SK-N-SH (cell line): Measurements from ENCODE around the gene TRABD2A. TPM values are rescaled to one million over a fixed set of nuclear protein-coding genes. Genes with fewer than 3 reads are reported as not detected.

Experiments
- CTCF ChIA-PET: fragments of 300-600, 350-600 bp; formaldehyde crosslinking; extraction: SDS; loops from one replicate; lab custom pipeline; 2021; lab: Yijun Ruan, JAX
- POLR2A ChIA-PET: fragments of 350-600 bp; sonication (Branson Sonifier 250); formaldehyde crosslinking; extraction: SDS; loops from one replicate; lab custom pipeline; 2020; ENCODE audit warnings: antibody characterized with exemption, inconsistent platforms; lab: Yijun Ruan, JAX
- DNase-seq: peaks from one replicate; pipeline ENCODE4 v3.0.0; 2012
- H2AFZ ChIP-seq: fragments of 200-600 bp; sonication (generic); 2 replicates; pipeline ENCODE4 v1.8.1; 2016; ENCODE audit warnings: antibody characterized with exemption, mild to moderate bottlenecking, low read depth
- H3F3A ChIP-seq: fragments of 200-600 bp; sonication (generic); replicated peaks from 2 replicates; pipeline ENCODE3; 2016; ENCODE audit warnings: antibody characterized with exemption, mild to moderate bottlenecking; ENCODE audit not compliant: insufficient read depth
- H3K27ac ChIP-seq, 2 experiments: fragments of 200-500 bp in 1 of 2; fragments of 200-600 bp in 1 of 2; sonication (Bioruptor generic) in 1 of 2; sonication (generic), shearing (Covaris generic) in 1 of 2; 2 replicates each; pipeline versions ENCODE4 v1.5.1 to v1.6.1; 2014 to 2016; ENCODE audit warnings: low read depth in 2 of 2, inconsistent platforms in 1 of 2, low read length in 1 of 2, mild to moderate bottlenecking in 1 of 2, mixed read lengths in 1 of 2
- H3K27me3 ChIP-seq: fragments of 200-600 bp; sonication (generic), shearing (Covaris generic); 2 replicates; pipeline ENCODE4 v1.6.1; 2016; ENCODE audit warnings: mixed run types; ENCODE audit not compliant: insufficient read depth
- H3K36me3 ChIP-seq, 2 experiments: fragments of 200-500 bp in 1 of 2; fragments of 200-600 bp in 1 of 2; sonication (Bioruptor generic) in 1 of 2; sonication (generic) in 1 of 2; replicated peaks in 1 of 2; 2 replicates each; pipeline versions ENCODE3 to v1.5.1; 2014 to 2016; ENCODE audit warnings: low read length in 1 of 2, mild to moderate bottlenecking in 1 of 2; ENCODE audit not compliant: insufficient read depth in 2 of 2, control insufficient read depth in 1 of 2
- H3K4me1 ChIP-seq, 2 experiments: fragments of 200-500 bp in 1 of 2; fragments of 200-600 bp in 1 of 2; sonication (Bioruptor generic) in 1 of 2; sonication (generic), shearing (Covaris generic) in 1 of 2; 2 replicates each; pipeline versions ENCODE4 v1.5.1 to v1.6.1; 2014 to 2016; ENCODE audit warnings: low read depth in 1 of 2, low read length in 1 of 2, mixed run types in 1 of 2; ENCODE audit not compliant: insufficient read depth in 2 of 2, control insufficient read depth in 1 of 2
- H3K4me2 ChIP-seq: fragments of 200-600 bp; sonication (generic), shearing (Covaris generic); 2 replicates; pipeline ENCODE4 v1.6.1; 2017; ENCODE audit warnings: mixed run types
- H3K4me3 ChIP-seq, 2 experiments: fragments of 200-500 bp in 1 of 2; fragments of 200-600 bp in 1 of 2; sonication (Bioruptor generic) in 1 of 2; sonication (generic), shearing (Covaris generic) in 1 of 2; 2 replicates each; pipeline versions ENCODE4 v1.5.1 to v1.8.1; 2014 to 2016; ENCODE audit warnings: low read depth in 2 of 2, inconsistent platforms in 1 of 2, low read length in 1 of 2, mild to moderate bottlenecking in 1 of 2, mixed read lengths in 1 of 2, moderate library complexity in 1 of 2
- H3K79me2 ChIP-seq: fragments of 200-600 bp; sonication (generic); 2 replicates; pipeline ENCODE4 v1.8.1; 2017; ENCODE audit warnings: mild to moderate bottlenecking; ENCODE audit not compliant: insufficient read depth
- H3K9ac ChIP-seq: fragments of 200-600 bp; sonication (generic); 2 replicates; pipeline ENCODE4 v1.6.1; 2017; ENCODE audit warnings: mixed run types
- H3K9me2 ChIP-seq: fragments of 200-600 bp; sonication (generic); 2 replicates; pipeline ENCODE4 v1.6.1; 2017; ENCODE audit warnings: mixed run types
- H3K9me3 ChIP-seq: fragments of 200-600 bp; sonication (generic); 2 replicates; pipeline ENCODE4 v1.6.1; 2017; ENCODE audit warnings: mixed run types, mild to moderate bottlenecking, moderate library complexity
- H4K20me1 ChIP-seq: fragments of 200-600 bp; sonication (generic); 2 replicates; pipeline ENCODE4 v1.6.1; 2017; ENCODE audit warnings: mild to moderate bottlenecking, mixed run types; ENCODE audit not compliant: insufficient read depth
- CHD2 ChIP-seq: fragments of 150-350 bp; IDR thresholded peaks from 2 replicates; pipeline ENCODE4 v1.6.1; 2018; ENCODE audit warnings: low read length; ENCODE audit not compliant: partially characterized antibody
- ELF1 ChIP-seq: IDR thresholded peaks from 2 replicates; pipeline ENCODE4 v1.4.0; 2012
- EP300 ChIP-seq, 2 experiments: IDR thresholded peaks; 2 replicates each; pipeline versions ENCODE4 v1.4.0 to v1.6.1; 2012; ENCODE audit warnings: borderline replicate concordance in 1 of 2, low read depth in 1 of 2, low read length in 1 of 2
- EZH2phosphoT487 ChIP-seq: fragments of 200-600 bp; sonication (generic); IDR thresholded peaks from 2 replicates; pipeline ENCODE4 v1.6.1; 2017; ENCODE audit warnings: low read depth, mixed run types, mild to moderate bottlenecking, antibody characterized with exemption, moderate library complexity, borderline replicate concordance
- FOXJ3 ChIP-seq: sonication (generic); formaldehyde crosslinking; IDR thresholded peaks from 2 replicates; pipeline ENCODE4 v1.5.1; 2020; ENCODE audit warnings: mild to moderate bottlenecking, missing genetic modification reagents
- JUND ChIP-seq: IDR thresholded peaks from 2 replicates; pipeline ENCODE4 v1.4.0; 2012
- MXI1 ChIP-seq: IDR thresholded peaks from 2 replicates; pipeline ENCODE4 v1.6.1; 2012; ENCODE audit warnings: mild to moderate bottlenecking, low read depth, low read length, improper control_type of control experiment
- NFIC ChIP-seq: IDR thresholded peaks from 2 replicates; pipeline ENCODE4 v1.4.0; 2012; ENCODE audit warnings: borderline replicate concordance
- NRF1 ChIP-seq: IDR thresholded peaks from 2 replicates; pipeline ENCODE4 v1.6.1; 2012; ENCODE audit warnings: low read depth, mild to moderate bottlenecking, low read length
- POLR2AphosphoS5 ChIP-seq: IDR thresholded peaks from 2 replicates; pipeline ENCODE4 v1.6.1; 2012; ENCODE audit warnings: low read depth, low read length
- RAD21 ChIP-seq: IDR thresholded peaks from 2 replicates; pipeline ENCODE4 v1.6.1; 2012; ENCODE audit warnings: mild to moderate bottlenecking, low read length
- RCOR1 ChIP-seq: fragments of 150-350 bp; IDR thresholded peaks from 2 replicates; pipeline ENCODE4 v1.6.1; 2017; ENCODE audit warnings: antibody characterized with exemption, low read length
- RXRA ChIP-seq: IDR thresholded peaks from 2 replicates; pipeline ENCODE4 v1.4.0; 2012; ENCODE audit warnings: low read depth, mild to moderate bottlenecking, borderline replicate concordance
- TAF1 ChIP-seq: IDR thresholded peaks from 2 replicates; pipeline ENCODE4 v1.6.1; 2012; ENCODE audit warnings: low read depth, mild to moderate bottlenecking, low read length, moderate library complexity, borderline replicate concordance
- TEAD4 ChIP-seq: IDR thresholded peaks from 2 replicates; pipeline ENCODE4 v1.4.0; 2012; ENCODE audit warnings: mild to moderate bottlenecking, borderline replicate concordance; ENCODE audit not compliant: insufficient read depth
- WGBS: methylation state at CpG from one replicate; pipeline ENCODE4 v1.1.6; 2017; ENCODE audit warnings: low lambda C conversion rate; 5-methylcytosine and 5-hydroxymethylcytosine counted together
- polyA plus RNA-seq, 3 experiments: library from polyadenylated mRNA; depleted of rRNA; stranded (reverse); fragments of >200 nt; gene quantifications; 2 replicates each; pipeline ENCODE4 v1.2.3, GENCODE V29; 2012
- TF ChIP-seq, protein P1 (sequence below): IDR thresholded peaks from 2 replicates; pipeline ENCODE4 v1.4.0; 2012; ENCODE audit warnings: low read depth
- TF ChIP-seq, protein P2 (sequence below): fragments of 200-600 bp; sonication (generic); IDR thresholded peaks from 2 replicates; pipeline ENCODE4 v1.6.1; 2017; ENCODE audit warnings: antibody characterized with exemption, mild to moderate bottlenecking, moderate library complexity
- TF ChIP-seq, protein P3 (sequence below): IDR thresholded peaks from 2 replicates; pipeline ENCODE4 v1.4.0; 2012; ENCODE audit warnings: low read depth, borderline replicate concordance
- TF ChIP-seq, protein P4 (sequence below): fragments of 150-350 bp; IDR thresholded peaks from 2 replicates; pipeline ENCODE4 v1.6.1; 2016; ENCODE audit warnings: mild to moderate bottlenecking, low read depth, low read length
- TF ChIP-seq, protein P5 (sequence below): IDR thresholded peaks from 2 replicates; pipeline ENCODE4 v1.4.0; 2012; ENCODE audit warnings: low read depth, borderline replicate concordance

Gene TRABD2A
- polyA plus RNA-seq, 1 of the 3 experiments (the other 2 are of a cell fraction): 3.0 TPM

DNA sequence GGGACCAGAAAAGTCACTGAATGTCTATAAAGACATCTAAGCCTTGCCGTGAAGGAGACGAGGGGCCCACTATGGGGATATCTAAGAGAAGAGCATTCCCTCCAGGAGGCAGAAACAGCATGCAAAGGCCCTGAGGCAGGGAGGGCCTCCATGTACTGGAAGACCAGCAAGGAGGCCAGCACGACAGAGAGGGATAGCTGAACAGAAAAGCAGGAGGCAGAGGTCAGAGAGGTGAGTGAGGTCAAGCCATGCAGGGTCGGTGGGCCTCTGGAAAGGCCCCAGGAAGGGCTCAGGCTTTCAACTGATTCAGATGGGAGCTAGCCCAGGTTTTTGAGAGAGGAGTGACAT is 5.7 kb downstream of the TRABD2A start:
- Histone ChIP-seq H3K4me2 (no peak overlapping the region), H3K4me3 (no peak overlapping the region), H3K9me2 (no peaks in the 10 kb centered on the region), H3K27me3 (peaks cover 17% of the 10 kb centered on the region; the same call in 1 of the 2 replicates), H3K9ac (no peak overlapping the region), H3K27ac (no peak overlapping the region), H2AFZ (no peak overlapping the region), H3F3A (no peaks in the 10 kb centered on the region), H3K36me3 (no peaks in the 10 kb centered on the region), H3K79me2 (no peaks in the 10 kb centered on the region), H4K20me1 (no peaks in the 10 kb centered on the region), H3K9me3 (no peaks in the 10 kb centered on the region), H3K4me1 (peaks cover under 1 to 2% of the 10 kb centered on the region in 2 experiments; a peak in 2 of 4 replicates)
- 22% methylated on average over 4 of the region's 4 CpGs for WGBS
- no peak for DNase-seq
- TF ChIP-seq CHD2 (no peak), TEAD4 (no peak), POLR2AphosphoS5 (no peak), NFIC (no peak)
- ChIA-PET POLR2A (interaction anchor here (0.6 kb wide), 1 partner anchor 44 kb away, joined by 3 read pairs; no protein-coding TSS in a partner anchor), CTCF (no interaction called here)

DNA sequence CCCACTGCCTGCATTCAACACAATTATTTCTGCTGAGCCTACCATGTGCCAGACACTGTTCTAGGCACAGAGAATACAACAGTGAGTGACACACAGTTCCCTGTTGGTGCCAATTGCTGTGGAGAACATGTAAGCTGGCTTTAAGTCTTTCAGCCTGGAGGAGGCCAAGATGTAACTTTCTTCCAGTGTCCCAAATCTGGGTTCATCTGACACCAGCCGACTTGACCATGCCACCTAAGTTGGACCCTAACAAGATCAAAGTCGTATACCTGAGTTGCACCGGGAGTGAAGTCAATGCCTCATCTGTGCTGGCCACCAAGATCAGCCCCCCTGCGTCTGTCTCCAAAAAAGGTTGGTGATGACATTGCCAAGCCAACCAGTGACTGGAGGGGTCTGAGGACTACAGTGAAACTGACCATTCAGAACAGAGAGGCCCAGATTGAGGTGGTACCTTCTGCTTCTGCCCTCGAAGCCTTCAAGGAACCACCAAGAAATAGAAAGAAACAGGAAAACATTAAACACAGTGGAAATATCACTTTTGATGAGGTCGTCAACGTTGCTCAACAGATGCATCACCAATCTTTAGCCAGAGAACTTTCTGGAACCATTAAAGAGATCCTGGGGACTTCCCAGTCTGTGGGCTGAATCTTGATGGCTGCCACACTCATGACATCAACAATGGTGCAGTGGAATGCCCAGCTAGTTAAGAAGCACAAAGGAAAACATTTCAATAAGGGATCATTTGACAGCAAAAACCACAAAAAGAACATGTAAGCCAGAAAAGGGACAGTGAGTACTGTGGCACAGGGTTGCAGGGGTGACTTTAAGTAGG is 6.3 kb downstream of the TRABD2A start:
- Histone ChIP-seq H3K4me3 (no peak overlapping the region), H4K20me1 (no peaks in the 10 kb centered on the region), H3K4me2 (no peak overlapping the region), H3K9me3 (no peaks in the 10 kb centered on the region), H3K27me3 (peaks cover 15% of the 10 kb centered on the region; the same call in 1 of the 2 replicates), H3K4me1 (no peaks in the 10 kb centered on the region), H3K9ac (no peak overlapping the region), H3K27ac (no peak overlapping the region), H2AFZ (no peak overlapping the region), H3F3A (no peaks in the 10 kb centered on the region), H3K9me2 (no peaks in the 10 kb centered on the region), H3K79me2 (no peaks in the 10 kb centered on the region), H3K36me3 (no peaks in the 10 kb centered on the region)
- ChIA-PET CTCF (interaction anchor here (1.2 kb wide), 1 partner anchor 46 kb away, joined by 3 read pairs; no protein-coding TSS in a partner anchor), POLR2A (no interaction called here)
- DNase-seq: no peak
- WGBS: 46% methylated on average over 7 of the region's 7 CpGs
- TF ChIP-seq NRF1: no peak
- no peak for TF ChIP-seq EZH2phosphoT487
- no peak for TF ChIP-seq JUND
- TF ChIP-seq EP300 (IDR thresholded peaks at IDR 0.05; ENCODE audit: borderline replicate concordance in 1 of 2, low read depth in 1 of 2, low read length in 1 of 2): no peak
- no peak for TF ChIP-seq TAF1
- no peak for TF ChIP-seq FOXJ3 (CRISPR knock-in tag)
- TF ChIP-seq, protein P1, sequence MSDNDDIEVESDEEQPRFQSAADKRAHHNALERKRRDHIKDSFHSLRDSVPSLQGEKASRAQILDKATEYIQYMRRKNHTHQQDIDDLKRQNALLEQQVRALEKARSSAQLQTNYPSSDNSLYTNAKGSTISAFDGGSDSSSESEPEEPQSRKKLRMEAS: no peak
- no peak for TF ChIP-seq MXI1
- TF ChIP-seq RCOR1: no peak
- TF ChIP-seq, protein P2, sequence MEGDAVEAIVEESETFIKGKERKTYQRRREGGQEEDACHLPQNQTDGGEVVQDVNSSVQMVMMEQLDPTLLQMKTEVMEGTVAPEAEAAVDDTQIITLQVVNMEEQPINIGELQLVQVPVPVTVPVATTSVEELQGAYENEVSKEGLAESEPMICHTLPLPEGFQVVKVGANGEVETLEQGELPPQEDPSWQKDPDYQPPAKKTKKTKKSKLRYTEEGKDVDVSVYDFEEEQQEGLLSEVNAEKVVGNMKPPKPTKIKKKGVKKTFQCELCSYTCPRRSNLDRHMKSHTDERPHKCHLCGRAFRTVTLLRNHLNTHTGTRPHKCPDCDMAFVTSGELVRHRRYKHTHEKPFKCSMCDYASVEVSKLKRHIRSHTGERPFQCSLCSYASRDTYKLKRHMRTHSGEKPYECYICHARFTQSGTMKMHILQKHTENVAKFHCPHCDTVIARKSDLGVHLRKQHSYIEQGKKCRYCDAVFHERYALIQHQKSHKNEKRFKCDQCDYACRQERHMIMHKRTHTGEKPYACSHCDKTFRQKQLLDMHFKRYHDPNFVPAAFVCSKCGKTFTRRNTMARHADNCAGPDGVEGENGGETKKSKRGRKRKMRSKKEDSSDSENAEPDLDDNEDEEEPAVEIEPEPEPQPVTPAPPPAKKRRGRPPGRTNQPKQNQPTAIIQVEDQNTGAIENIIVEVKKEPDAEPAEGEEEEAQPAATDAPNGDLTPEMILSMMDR: no peak
- TF ChIP-seq ELF1: no peak
- TF ChIP-seq, protein P3, sequence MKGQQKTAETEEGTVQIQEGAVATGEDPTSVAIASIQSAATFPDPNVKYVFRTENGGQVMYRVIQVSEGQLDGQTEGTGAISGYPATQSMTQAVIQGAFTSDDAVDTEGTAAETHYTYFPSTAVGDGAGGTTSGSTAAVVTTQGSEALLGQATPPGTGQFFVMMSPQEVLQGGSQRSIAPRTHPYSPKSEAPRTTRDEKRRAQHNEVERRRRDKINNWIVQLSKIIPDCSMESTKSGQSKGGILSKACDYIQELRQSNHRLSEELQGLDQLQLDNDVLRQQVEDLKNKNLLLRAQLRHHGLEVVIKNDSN: no peak
- TF ChIP-seq, protein P4, sequence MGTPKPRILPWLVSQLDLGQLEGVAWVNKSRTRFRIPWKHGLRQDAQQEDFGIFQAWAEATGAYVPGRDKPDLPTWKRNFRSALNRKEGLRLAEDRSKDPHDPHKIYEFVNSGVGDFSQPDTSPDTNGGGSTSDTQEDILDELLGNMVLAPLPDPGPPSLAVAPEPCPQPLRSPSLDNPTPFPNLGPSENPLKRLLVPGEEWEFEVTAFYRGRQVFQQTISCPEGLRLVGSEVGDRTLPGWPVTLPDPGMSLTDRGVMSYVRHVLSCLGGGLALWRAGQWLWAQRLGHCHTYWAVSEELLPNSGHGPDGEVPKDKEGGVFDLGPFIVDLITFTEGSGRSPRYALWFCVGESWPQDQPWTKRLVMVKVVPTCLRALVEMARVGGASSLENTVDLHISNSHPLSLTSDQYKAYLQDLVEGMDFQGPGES: no peak
- no peak for TF ChIP-seq RAD21
- no peak for TF ChIP-seq RXRA
- TF ChIP-seq, protein P5, sequence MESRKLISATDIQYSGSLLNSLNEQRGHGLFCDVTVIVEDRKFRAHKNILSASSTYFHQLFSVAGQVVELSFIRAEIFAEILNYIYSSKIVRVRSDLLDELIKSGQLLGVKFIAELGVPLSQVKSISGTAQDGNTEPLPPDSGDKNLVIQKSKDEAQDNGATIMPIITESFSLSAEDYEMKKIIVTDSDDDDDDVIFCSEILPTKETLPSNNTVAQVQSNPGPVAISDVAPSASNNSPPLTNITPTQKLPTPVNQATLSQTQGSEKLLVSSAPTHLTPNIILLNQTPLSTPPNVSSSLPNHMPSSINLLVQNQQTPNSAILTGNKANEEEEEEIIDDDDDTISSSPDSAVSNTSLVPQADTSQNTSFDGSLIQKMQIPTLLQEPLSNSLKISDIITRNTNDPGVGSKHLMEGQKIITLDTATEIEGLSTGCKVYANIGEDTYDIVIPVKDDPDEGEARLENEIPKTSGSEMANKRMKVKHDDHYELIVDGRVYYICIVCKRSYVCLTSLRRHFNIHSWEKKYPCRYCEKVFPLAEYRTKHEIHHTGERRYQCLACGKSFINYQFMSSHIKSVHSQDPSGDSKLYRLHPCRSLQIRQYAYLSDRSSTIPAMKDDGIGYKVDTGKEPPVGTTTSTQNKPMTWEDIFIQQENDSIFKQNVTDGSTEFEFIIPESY: no peak
